Peyer's patch (tissue), 4 donors: Measurements from ENCODE around the gene CDYL.

ENCODE experiments used
- CTCF ChIP-seq, 6 experiments: fragments of 450-650 bp in 4 of 6; fragments of 200-600 bp in 2 of 6; sonication (generic) in 1 of 6; IDR thresholded peaks; one replicate each; pipeline ENCODE4 v1.5.1; 2017 to 2019; ENCODE audit warnings: antibody characterized with exemption in 6 of 6, mild to moderate bottlenecking in 3 of 6, moderate library complexity in 1 of 6
- POLR2A ChIP-seq, 2 donors: fragments of 450-650 bp; IDR thresholded peaks; one replicate each; pipeline ENCODE4 v1.5.1; 2017; ENCODE audit warnings: antibody characterized with exemption in 2 of 2, mild to moderate bottlenecking in 2 of 2, moderate library complexity in 2 of 2

GRCh38 chr6:4873928-4874327 is 97.7 kb downstream of the CDYL start:
- TF ChIP-seq POLR2A (IDR thresholded peaks at IDR 0.05) (no peak), CTCF (IDR thresholded peaks at IDR 0.05) (no peak)
